ENCODE data around the gene STK32C. TPM values are rescaled to one million over a fixed set of nuclear protein-coding genes. Genes with fewer than 3 reads are reported as not detected.

Gene STK32C
- total and polyA plus RNA-seq, 2 of the 4 experiments (the other 2 are of a cell fraction), result 5.0 to 8.3 TPM

- H2BK5ac ChIP-seq (ENCODE audit: low read depth, low read length, poor library complexity, severe bottlenecking), result no peak overlapping the region
- in situ Hi-C loops (cut with MboI; ENCODE audit: low sequenced_read_pairs), result no loop called here
- WGBS, 2 experiments (ENCODE audit: extremely low coverage in 2 of 2, insufficient read length in 1 of 2), result 92% methylated on average over 8 of the region's 11 CpGs; no CpG with 5 or more reads in 1 of the 2 experiments
Observed at GRCh38 chr10:132243626-132244025, 64.1 kb downstream of the STK32C start.

More at GRCh38 chr10:132243626-132244025, 64.1 kb downstream of the STK32C start:
- CTCF ChIA-PET, result no interaction called here
- no peak overlapping the region for H3K23ac ChIP-seq (ENCODE audit: low read depth, low read length)
- no peak overlapping the region for H3K14ac ChIP-seq (replicated peaks; ENCODE audit: low read depth, low read length)
- H3K4me2 ChIP-seq (ENCODE audit: low read depth, low read length), result no peak overlapping the region
- no peaks in the 10 kb centered on the region for H3K9me1 ChIP-seq (ENCODE audit: insufficient read depth, low read length)
- BruUV-seq (replicated peaks), result no TSS peak
- no peaks in the 10 kb centered on the region for H3K36me3 ChIP-seq (ENCODE audit: control insufficient read depth, insufficient read depth, low read length)
- H4K91ac ChIP-seq (ENCODE audit: insufficient read depth, low read depth, low read length), result no peak overlapping the region
- no peak overlapping the region for H3K4me3 ChIP-seq (ENCODE audit: insufficient read depth, low read depth, low read length)
- POLR2A ChIA-PET (ENCODE audit: unreplicated experiment), result interaction anchor here (0.5 kb wide), 1 partner anchor 118 kb away, joined by 3 read pairs; no protein-coding TSS in a partner anchor
- H4K8ac ChIP-seq (ENCODE audit: low read depth in 2 of 2, low read length in 2 of 2), result no peak overlapping the region
- ATAC-seq (ENCODE audit: low read depth) (no peak), DNase-seq (no peak)
- H4K20me1 ChIP-seq (ENCODE audit: insufficient read depth, low read length), result no peaks in the 10 kb centered on the region
- no peak overlapping the region for H2BK15ac ChIP-seq (ENCODE audit: low read depth, low read length)
- no peak overlapping the region for H2AFZ ChIP-seq (replicated peaks; ENCODE audit: low read length, poor library complexity)
- no peak overlapping the region for H3K4ac ChIP-seq (ENCODE audit: low read depth, low read length)
- H3K27ac ChIP-seq (ENCODE audit: insufficient read depth, low read length), result no peak overlapping the region
- no peaks in the 10 kb centered on the region for H3K79me1 ChIP-seq (ENCODE audit: low read depth in 1 of 2, low read length in 2 of 2)
- H2AK5ac ChIP-seq (ENCODE audit: low read depth, low read length), result no peak overlapping the region
- no peak overlapping the region for H2BK20ac ChIP-seq (ENCODE audit: low read depth, low read length)
- H2BK120ac ChIP-seq (ENCODE audit: low read depth, low read length), result no peak overlapping the region
- TF ChIP-seq FOS (IDR thresholded peaks at IDR 0.05; ENCODE audit: low read depth, low read length), result no peak
- no peak for TF ChIP-seq MXI1 (IDR thresholded peaks at IDR 0.05; ENCODE audit: borderline replicate concordance, low read depth, low read length)
- TF ChIP-seq, protein P1, sequence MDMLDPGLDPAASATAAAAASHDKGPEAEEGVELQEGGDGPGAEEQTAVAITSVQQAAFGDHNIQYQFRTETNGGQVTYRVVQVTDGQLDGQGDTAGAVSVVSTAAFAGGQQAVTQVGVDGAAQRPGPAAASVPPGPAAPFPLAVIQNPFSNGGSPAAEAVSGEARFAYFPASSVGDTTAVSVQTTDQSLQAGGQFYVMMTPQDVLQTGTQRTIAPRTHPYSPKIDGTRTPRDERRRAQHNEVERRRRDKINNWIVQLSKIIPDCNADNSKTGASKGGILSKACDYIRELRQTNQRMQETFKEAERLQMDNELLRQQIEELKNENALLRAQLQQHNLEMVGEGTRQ (IDR thresholded peaks at IDR 0.05; ENCODE audit: low read depth, low read length), result no peak
- no peak for TF ChIP-seq MAZ (IDR thresholded peaks at IDR 0.05; ENCODE audit: borderline replicate concordance, low read depth, low read length)
- H2AK9ac ChIP-seq (replicated peaks; ENCODE audit: low read depth, low read length, poor library complexity), result no peak overlapping the region
- H3K9ac ChIP-seq (ENCODE audit: low read depth, low read length), result no peak overlapping the region
- H3K56ac ChIP-seq (ENCODE audit: extremely low read depth, insufficient read depth, low read length), result no peak overlapping the region
- H3K4me1 ChIP-seq (ENCODE audit: control insufficient read depth, insufficient read depth, low read length), result no peaks in the 10 kb centered on the region
- intact Hi-C loops (cut with micrococcal nuclease), result no loop called here
- H4K5ac ChIP-seq (ENCODE audit: low read depth, low read length), result no peak overlapping the region
- dilution Hi-C loops (cut with HindIII; ENCODE audit: low sequenced_read_pairs, unreplicated experiment), result loop anchor here (25.0 kb wide), 1 partner anchor 94 kb away; the partner anchor contains the start of gene LRRC27
- peaks cover 2% of the 10 kb centered on the region; the same call in 1 of the 2 replicates for H3K27me3 ChIP-seq (ENCODE audit: control insufficient read depth, insufficient read depth, low read length)
- no peak overlapping the region for H3K18ac ChIP-seq (ENCODE audit: low read depth, low read length)
- H3K9me3 ChIP-seq (ENCODE audit: control insufficient read depth, insufficient read depth, low read length), result no peaks in the 10 kb centered on the region
